Raji (cell line): Measurements from ENCODE around the gene CLOCK.

Source experiments
- POLR2A ChIP-seq: IDR thresholded peaks from 2 replicates; pipeline ENCODE4 v1.6.1; 2011; ENCODE audit warnings: low read depth, low read length, control low read depth; ENCODE audit not compliant: insufficient read depth

The CLOCK gene

GRCh38 chr4:55447831-55448230 lies 98.9 kb downstream of the CLOCK start:
- TF ChIP-seq POLR2A = no peak

GRCh38 chr4:55447108-55447708 lies 99.5 kb downstream of the CLOCK start:
- TF ChIP-seq POLR2A = no peak

- TF ChIP-seq POLR2A = no peak
Observed at GRCh38 chr4:55446578-55446922, 100.2 kb downstream of the CLOCK start.

GRCh38 chr4:55445921-55446577 lies 100.7 kb downstream of the CLOCK start:
- TF ChIP-seq POLR2A = no peak

- no peak for TF ChIP-seq POLR2A
Observed at GRCh38 chr4:55444827-55445226, 101.9 kb downstream of the CLOCK start.

- no peak for TF ChIP-seq POLR2A
Observed at GRCh38 chr4:55442541-55442940, 104.2 kb downstream of the CLOCK start.

- TF ChIP-seq POLR2A = no peak
Observed at GRCh38 chr4:55440786-55441185, 105.9 kb downstream of the CLOCK start.

- TF ChIP-seq POLR2A = no peak
Observed at GRCh38 chr4:55439023-55439422, 107.7 kb downstream of the CLOCK start.

GRCh38 chr4:55438314-55438713 lies 108.4 kb downstream of the CLOCK start:
- no peak for TF ChIP-seq POLR2A

- TF ChIP-seq POLR2A = no peak
Observed at GRCh38 chr4:55437823-55438222, 108.9 kb downstream of the CLOCK start.

GRCh38 chr4:55437356-55437796 lies 109.3 kb downstream of the CLOCK start:
- no peak for TF ChIP-seq POLR2A

- no peak for TF ChIP-seq POLR2A
Observed at GRCh38 chr4:55435141-55435841, 111.4 kb downstream of the CLOCK start.

- TF ChIP-seq POLR2A = no peak
Observed at GRCh38 chr4:55431710-55432336, 114.9 kb downstream of the CLOCK start.

GRCh38 chr4:55424791-55425190 lies 121.9 kb downstream of the CLOCK start:
- TF ChIP-seq POLR2A = no peak

- no peak for TF ChIP-seq POLR2A
Observed at GRCh38 chr4:55416176-55416575, 130.5 kb downstream of the CLOCK start.

GRCh38 chr4:55411621-55412020 lies 135.1 kb downstream of the CLOCK start:
- TF ChIP-seq POLR2A = no peak

GRCh38 chr4:55410431-55410830 lies 136.3 kb downstream of the CLOCK start:
- TF ChIP-seq POLR2A = no peak
